Smooth muscle cell of bladder (primary cell): ENCODE results near the gene PDIA6. TPM values are rescaled to one million over a fixed set of nuclear protein-coding genes. Genes with fewer than 3 reads are reported as not detected.

ENCODE experiments used
- total RNA-seq: library from RNA; depleted of rRNA; stranded (reverse); fragments of >200 nt; gene quantifications from 2 replicates; pipeline ENCODE4 v1.2.3, GENCODE V29; 2014

Gene PDIA6
- 485 and 629 TPM in 2 replicates for total RNA-seq

GRCh38 chr2:10812362-10813162 is at the start of gene PDIA6:
TSS of gene PDIA6 (minus strand) at chr2:10812785. CDS start at chr2:10812696, 89 bp downstream.

Other genes with a start within 250 kb of the PDIA6 start
- 27.6 and 28.2 TPM in 2 replicates for gene NOL10, start 122.8 kb downstream of the PDIA6 start, total RNA-seq
- under 0.01 TPM in 1 of 2 replicates, not detected in the other for gene ATP6V1C2, start 91.2 kb downstream of the PDIA6 start, total RNA-seq
- gene KCNF1, start 99.1 kb upstream of the PDIA6 start, total RNA-seq = 0.14 TPM in 1 of 2 replicates, not detected in the other